HG02943 (cell line): ENCODE measurements around the gene GNAQ.

Experiments
- ATAC-seq: cut with Tn5 transposase; IDR thresholded peaks from one replicate; pipeline ENCODE4 v1.9.1; 2021; ENCODE audit warnings: mild to moderate bottlenecking, low read depth, moderate library complexity; ENCODE audit not compliant: unreplicated experiment

Gene GNAQ

DNA sequence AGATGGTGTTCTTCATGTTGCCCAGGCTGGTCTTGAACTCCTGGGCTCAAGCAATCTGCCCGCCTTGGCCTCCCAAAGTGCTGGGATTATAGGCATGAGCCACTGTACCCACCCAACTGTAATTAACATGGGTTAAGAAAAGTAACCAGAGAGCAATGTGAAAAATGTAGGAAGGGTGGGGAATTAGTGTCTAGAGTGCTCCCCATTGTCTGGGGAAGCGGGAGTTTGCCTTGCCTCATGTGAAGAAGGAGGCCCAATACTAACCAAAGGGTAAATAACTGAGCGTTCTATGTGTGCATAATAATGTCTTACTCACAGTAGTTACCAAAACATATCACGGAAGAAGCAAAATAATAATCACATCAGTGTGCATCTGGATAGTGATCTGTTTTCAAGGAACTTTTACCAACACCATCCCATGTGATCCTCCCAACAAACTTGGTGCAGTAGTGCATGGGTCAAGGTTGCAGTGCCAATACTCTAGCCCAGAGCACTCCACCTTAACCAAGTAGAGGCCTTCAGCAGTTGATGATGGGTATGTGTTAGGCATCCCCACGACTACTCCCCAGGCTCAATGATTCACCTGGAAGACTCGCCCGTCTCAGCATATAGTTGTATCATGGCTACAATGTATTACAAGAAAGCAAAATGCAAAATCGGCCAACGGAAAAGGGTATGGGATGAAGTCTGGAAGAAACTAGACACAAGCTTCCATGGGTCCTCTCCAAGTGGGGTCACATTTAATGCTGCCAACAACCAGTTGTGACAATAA is 26.2 kb downstream of the GNAQ start:
- ATAC-seq = no peak

- ATAC-seq = no peak
Measured at GRCh38 chr9:78004478-78005229, 27.0 kb downstream of the GNAQ start.

- ATAC-seq = no peak
Measured at GRCh38 chr9:78003730-78004129, 27.9 kb downstream of the GNAQ start.

- ATAC-seq = no peak
Measured at GRCh38 chr9:78001946-78002731, 29.5 kb downstream of the GNAQ start.

DNA sequence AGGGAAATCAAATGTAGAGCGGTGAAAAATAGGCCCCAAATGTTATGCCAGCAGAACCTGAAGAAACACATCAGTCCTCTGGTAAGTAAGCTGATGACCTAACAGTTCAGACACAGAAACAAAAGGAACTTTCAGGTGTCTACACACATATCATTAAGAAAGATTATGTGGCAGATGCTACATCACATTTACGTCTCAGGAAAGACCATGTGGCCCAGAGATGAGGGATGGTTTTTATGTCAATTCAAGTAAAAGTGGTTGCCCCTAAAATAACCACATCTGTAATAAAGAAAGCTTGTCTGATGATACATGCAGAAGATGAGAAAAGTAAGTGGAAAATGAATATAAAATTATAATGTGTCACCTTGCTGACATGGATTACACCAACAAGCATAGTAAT is 31.4 kb downstream of the GNAQ start:
- no peak for ATAC-seq

GRCh38 chr9:77999231-77999631 is 32.4 kb downstream of the GNAQ start:
- ATAC-seq = no peak

DNA sequence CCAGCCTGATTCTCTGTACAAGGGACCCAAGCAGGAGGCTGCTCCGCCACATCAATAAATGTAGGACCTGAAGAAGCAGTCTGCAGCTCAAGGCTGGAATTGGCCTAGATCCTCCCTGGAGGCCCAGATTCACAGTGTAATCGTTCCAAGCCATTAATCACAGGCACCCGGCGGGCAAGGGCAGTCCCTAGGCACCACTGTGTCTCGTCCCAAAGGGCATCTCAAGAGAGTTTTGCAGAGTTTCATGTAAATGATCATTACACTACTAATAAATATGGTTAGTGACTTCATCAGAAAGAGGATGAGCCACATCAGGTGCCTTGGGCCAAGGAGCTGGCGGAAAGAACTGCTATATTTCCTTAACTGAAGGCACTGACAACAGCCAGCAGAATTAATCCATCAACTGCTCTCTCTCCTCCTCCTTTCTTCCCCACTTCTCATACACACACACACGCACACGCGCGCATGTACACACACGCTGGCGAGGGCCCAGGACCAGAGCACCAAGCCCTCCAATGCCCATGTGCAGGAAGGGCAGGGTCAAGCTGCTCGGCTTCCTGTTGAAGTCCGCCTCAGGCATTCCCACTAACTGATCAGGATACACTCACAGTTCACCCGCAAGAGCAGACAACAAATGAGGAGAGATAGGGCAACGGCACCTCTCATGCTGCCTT is 33.9 kb downstream of the GNAQ start:
- no peak for ATAC-seq

- no peak for ATAC-seq
Measured at GRCh38 chr9:77996696-77997095, 34.9 kb downstream of the GNAQ start.

GRCh38 chr9:77991191-77991590 is 40.4 kb downstream of the GNAQ start:
- ATAC-seq = no peak

GRCh38 chr9:77989909-77990308 is 41.7 kb downstream of the GNAQ start:
- ATAC-seq = no peak

DNA sequence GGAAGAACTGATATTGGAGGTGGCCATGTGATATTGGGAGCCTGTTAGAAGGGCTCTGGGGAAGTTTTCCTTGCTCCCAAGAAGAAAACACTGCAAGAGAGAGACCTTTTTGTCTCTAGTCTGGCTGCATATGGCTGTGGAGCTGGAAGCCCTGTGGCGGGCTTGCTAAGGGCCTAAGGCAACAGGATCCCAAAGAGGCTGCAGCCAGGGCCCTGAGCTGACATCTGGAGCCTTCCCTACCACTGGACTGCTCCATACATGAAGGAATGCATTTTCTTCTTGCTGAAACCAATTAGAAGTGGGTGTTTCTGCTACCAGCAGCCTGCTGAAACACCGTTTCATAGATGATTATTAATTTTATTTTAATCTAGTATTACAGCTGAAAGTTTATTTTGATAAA is 42.2 kb downstream of the GNAQ start:
- no peak for ATAC-seq

DNA sequence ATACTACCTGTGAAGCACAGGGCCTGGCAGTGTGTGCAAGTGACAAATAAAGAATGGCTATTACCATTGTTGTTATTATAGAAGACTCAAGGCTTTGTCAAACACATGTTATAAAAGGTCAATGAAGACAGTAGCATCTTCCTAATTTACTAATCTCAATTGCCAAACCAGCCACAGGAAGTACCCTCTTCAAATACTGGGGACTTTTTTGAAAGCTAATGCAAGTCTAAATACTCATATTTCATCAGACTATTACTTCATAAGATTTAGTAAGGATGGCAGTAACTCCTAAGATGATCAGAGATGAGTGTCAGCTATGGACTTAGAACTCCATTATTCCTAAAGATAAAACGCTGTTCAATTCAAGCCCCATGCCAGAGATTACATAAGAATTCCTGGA is 43.0 kb downstream of the GNAQ start:
- ATAC-seq = no peak

DNA sequence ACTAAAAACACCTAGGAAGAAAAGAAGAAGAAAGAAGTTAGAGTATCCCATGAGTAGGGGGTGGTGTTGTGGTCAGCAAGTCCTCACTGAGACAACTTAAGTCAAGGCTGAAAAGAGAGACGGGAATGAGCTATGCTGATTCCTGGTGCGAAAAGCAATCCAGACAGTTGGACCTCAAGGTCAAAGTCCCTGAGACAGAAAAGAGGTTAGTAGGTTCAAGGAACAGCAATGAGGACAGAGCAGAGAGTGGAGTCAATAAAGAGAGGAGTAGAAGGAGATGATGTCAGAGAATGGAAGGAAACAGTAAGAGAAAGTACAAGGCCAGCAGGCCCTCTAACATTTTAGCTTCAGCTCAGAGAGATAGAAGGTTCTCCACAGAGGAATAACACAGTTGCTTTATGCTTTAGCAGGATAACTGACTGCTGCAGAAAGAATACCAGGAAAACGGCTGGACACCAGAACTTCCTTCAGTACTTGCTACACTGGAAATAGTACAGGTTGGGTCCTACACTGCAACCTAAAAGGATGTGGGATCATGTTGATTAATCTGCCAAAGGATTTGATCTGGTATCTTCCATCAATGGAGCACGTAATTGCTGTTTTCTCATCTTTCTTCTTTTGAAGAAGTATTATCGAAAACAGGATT is 43.6 kb downstream of the GNAQ start:
- ATAC-seq = no peak

GRCh38 chr9:77987081-77987656 is 44.4 kb downstream of the GNAQ start:
- no peak for ATAC-seq

- no peak for ATAC-seq
Measured at GRCh38 chr9:77985996-77986395, 45.6 kb downstream of the GNAQ start.

GRCh38 chr9:77983320-77983662 is 48.3 kb downstream of the GNAQ start:
- ATAC-seq = no peak

GRCh38 chr9:77982581-77983319 is 48.9 kb downstream of the GNAQ start:
- no peak for ATAC-seq

DNA sequence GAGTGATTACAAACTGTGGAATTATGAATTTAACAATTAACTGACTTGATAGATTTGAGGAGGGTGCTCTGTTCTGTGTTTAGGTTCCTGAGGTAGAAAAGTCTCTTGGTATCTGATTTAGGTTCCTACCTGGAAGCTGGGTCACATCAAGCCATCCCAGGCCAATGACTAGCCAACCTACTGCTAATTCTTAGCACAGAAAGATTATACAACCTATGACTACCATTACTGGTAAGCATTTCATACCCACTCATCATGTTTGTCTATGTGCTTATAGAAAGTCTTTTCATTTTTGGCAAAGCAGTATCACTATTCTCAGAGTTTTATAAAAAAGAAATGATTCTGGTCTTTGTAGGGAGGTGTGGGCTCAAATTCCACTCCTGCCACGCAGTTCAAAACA is 49.7 kb downstream of the GNAQ start:
- no peak for ATAC-seq

DNA sequence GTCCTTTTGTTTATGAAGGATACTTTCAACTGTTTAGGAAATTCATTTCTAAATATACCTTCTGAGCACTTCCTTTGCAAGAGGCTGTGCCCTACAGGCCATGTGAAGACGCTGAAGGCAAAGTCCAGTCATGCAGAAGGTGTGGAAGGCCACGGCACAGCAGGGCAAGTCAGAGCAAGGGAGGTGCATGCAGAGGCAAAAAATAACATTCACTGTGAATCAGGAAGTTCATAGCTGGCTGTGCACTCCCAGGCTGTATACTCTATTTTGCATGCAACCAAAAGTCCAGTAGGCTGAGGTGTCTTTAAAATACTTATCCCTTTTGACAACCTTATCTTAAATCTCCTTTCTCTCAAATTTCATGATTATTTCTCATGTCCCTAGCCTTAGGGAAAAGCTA is 50.3 kb downstream of the GNAQ start:
- ATAC-seq = no peak
